ENCODE data around the gene ACTL10. TPM values are rescaled to one million over a fixed set of nuclear protein-coding genes. Genes with fewer than 3 reads are reported as not detected.

ACTL10 gene
- total and polyA plus RNA-seq, 2 of the 13 experiments (the other 11 are each of a cell fraction or from before 2014, with no cell fraction given): not detected

- TF ChIP-seq, protein P1, sequence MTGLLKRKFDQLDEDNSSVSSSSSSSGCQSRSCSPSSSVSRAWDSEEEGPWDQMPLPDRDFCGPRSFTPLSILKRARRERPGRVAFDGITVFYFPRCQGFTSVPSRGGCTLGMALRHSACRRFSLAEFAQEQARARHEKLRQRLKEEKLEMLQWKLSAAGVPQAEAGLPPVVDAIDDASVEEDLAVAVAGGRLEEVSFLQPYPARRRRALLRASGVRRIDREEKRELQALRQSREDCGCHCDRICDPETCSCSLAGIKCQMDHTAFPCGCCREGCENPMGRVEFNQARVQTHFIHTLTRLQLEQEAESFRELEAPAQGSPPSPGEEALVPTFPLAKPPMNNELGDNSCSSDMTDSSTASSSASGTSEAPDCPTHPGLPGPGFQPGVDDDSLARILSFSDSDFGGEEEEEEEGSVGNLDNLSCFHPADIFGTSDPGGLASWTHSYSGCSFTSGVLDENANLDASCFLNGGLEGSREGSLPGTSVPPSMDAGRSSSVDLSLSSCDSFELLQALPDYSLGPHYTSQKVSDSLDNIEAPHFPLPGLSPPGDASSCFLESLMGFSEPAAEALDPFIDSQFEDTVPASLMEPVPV (CRISPR knock-in tag; IDR thresholded peaks at IDR 0.05): 0 out of 2 replicates have a peak, but pooled peaks have one; percentile 11
- 0 out of 2 replicates have a peak, but pooled peaks have one; percentile 48 for TF ChIP-seq ZKSCAN5 (CRISPR knock-in tag; IDR thresholded peaks at IDR 0.05)
- TF ChIP-seq, protein P2, sequence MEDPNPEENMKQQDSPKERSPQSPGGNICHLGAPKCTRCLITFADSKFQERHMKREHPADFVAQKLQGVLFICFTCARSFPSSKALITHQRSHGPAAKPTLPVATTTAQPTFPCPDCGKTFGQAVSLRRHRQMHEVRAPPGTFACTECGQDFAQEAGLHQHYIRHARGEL (CRISPR knock-in tag; IDR thresholded peaks at IDR 0.05): no peak
- TF ChIP-seq, protein P3, sequence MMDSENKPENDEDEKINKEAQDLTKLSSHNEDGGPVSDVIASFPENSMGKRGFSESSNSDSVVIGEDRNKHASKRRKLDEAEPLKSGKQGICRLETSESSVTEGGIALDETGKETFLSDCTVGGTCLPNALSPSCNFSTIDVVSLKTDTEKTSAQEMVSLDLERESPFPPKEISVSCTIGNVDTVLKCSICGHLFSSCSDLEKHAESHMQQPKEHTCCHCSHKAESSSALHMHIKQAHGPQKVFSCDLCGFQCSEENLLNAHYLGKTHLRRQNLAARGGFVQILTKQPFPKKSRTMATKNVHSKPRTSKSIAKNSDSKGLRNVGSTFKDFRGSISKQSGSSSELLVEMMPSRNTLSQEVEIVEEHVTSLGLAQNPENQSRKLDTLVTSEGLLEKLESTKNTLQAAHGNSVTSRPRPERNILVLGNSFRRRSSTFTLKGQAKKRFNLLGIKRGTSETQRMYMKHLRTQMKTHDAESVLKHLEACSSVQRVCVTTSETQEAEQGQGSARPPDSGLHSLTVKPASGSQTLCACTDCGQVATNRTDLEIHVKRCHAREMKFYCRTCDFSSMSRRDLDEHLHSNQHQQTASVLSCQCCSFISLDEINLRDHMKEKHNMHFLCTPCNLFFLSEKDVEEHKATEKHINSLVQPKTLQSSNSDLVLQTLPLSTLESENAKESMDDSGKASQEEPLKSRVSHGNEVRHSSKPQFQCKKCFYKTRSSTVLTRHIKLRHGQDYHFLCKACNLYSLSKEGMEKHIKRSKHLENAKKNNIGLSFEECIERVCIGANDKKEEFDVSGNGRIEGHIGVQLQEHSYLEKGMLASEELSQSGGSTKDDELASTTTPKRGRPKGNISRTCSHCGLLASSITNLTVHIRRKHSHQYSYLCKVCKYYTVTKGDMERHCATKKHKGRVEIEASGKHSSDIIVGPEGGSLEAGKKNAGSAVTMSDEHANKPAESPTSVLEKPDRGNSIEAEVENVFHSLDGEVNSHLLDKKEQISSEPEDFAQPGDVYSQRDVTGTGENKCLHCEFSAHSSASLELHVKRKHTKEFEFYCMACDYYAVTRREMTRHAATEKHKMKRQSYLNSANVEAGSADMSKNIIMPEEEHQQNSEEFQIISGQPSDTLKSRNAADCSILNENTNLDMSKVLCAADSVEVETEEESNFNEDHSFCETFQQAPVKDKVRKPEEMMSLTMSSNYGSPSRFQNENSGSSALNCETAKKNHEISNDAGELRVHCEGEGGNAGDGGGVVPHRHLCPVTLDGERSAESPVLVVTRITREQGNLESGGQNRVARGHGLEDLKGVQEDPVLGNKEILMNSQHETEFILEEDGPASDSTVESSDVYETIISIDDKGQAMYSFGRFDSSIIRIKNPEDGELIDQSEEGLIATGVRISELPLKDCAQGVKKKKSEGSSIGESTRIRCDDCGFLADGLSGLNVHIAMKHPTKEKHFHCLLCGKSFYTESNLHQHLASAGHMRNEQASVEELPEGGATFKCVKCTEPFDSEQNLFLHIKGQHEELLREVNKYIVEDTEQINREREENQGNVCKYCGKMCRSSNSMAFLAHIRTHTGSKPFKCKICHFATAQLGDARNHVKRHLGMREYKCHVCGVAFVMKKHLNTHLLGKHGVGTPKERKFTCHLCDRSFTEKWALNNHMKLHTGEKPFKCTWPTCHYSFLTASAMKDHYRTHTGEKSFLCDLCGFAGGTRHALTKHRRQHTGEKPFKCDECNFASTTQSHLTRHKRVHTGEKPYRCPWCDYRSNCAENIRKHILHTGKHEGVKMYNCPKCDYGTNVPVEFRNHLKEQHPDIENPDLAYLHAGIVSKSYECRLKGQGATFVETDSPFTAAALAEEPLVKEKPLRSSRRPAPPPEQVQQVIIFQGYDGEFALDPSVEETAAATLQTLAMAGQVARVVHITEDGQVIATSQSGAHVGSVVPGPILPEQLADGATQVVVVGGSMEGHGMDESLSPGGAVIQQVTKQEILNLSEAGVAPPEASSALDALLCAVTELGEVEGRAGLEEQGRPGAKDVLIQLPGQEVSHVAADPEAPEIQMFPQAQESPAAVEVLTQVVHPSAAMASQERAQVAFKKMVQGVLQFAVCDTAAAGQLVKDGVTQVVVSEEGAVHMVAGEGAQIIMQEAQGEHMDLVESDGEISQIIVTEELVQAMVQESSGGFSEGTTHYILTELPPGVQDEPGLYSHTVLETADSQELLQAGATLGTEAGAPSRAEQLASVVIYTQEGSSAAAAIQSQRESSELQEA (CRISPR knock-in tag; IDR thresholded peaks at IDR 0.05; ENCODE audit: not compliant biosample characterization): peak; percentile 50
- peak; percentile 55; the same call in 1 of the 2 replicates for TF ChIP-seq ZBTB38 (CRISPR knock-in tag; IDR thresholded peaks at IDR 0.05)
- no peak for TF ChIP-seq MLXIP (CRISPR knock-in tag; IDR thresholded peaks at IDR 0.05; ENCODE audit: borderline replicate concordance)
- no peak for TF ChIP-seq ZFP37 (CRISPR knock-in tag; IDR thresholded peaks at IDR 0.05; ENCODE audit: borderline replicate concordance)
- TF ChIP-seq, protein P4, sequence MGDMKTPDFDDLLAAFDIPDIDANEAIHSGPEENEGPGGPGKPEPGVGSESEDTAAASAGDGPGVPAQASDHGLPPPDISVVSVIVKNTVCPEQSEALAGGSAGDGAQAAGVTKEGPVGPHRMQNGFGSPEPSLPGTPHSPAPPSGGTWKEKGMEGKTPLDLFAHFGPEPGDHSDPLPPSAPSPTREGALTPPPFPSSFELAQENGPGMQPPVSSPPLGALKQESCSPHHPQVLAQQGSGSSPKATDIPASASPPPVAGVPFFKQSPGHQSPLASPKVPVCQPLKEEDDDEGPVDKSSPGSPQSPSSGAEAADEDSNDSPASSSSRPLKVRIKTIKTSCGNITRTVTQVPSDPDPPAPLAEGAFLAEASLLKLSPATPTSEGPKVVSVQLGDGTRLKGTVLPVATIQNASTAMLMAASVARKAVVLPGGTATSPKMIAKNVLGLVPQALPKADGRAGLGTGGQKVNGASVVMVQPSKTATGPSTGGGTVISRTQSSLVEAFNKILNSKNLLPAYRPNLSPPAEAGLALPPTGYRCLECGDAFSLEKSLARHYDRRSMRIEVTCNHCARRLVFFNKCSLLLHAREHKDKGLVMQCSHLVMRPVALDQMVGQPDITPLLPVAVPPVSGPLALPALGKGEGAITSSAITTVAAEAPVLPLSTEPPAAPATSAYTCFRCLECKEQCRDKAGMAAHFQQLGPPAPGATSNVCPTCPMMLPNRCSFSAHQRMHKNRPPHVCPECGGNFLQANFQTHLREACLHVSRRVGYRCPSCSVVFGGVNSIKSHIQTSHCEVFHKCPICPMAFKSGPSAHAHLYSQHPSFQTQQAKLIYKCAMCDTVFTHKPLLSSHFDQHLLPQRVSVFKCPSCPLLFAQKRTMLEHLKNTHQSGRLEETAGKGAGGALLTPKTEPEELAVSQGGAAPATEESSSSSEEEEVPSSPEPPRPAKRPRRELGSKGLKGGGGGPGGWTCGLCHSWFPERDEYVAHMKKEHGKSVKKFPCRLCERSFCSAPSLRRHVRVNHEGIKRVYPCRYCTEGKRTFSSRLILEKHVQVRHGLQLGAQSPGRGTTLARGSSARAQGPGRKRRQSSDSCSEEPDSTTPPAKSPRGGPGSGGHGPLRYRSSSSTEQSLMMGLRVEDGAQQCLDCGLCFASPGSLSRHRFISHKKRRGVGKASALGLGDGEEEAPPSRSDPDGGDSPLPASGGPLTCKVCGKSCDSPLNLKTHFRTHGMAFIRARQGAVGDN (CRISPR knock-in tag; IDR thresholded peaks at IDR 0.05): peak; percentile 45; the same call in 1 of the 2 replicates
Measured at GRCh38 chr20:33672426-33673113, 5.8 kb downstream of the ACTL10 start (continued).
